NCI-H2107 (cell line): Measurements from ENCODE around the gene TCF25.

Source experiments
- DNase-seq: peaks from one replicate; lab custom pipeline; 2025; lab: John Stamatoyannopoulos, UW

Gene TCF25

GRCh38 chr16:89880477-89881367 lies 7.3 kb downstream of the TCF25 start:
- peak; percentile 57 for DNase-seq

DNA sequence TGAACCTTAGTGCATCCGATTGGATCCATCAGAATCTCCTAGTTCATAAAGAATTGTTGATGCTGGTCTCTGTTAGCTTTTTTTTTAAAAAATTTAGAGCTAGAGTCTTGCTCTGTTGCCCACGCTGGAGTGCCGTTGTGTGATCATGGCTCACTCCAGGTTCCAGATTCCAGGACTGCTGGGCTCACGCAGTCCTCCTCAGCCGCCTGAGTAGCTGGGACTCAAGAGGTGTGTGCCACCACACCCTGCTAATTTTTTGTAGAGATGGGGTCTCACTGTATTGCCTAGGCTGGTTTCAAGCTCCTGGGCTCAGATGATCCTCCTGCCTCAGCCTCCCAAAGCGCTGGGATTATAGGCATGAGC lies 8.0 kb downstream of the TCF25 start:
- no peak for DNase-seq

- no peak for DNase-seq
Observed at GRCh38 chr16:89883346-89884040, 10.1 kb downstream of the TCF25 start.

- DNase-seq = no peak
Observed at GRCh38 chr16:89884041-89884421, 10.6 kb downstream of the TCF25 start.

DNA sequence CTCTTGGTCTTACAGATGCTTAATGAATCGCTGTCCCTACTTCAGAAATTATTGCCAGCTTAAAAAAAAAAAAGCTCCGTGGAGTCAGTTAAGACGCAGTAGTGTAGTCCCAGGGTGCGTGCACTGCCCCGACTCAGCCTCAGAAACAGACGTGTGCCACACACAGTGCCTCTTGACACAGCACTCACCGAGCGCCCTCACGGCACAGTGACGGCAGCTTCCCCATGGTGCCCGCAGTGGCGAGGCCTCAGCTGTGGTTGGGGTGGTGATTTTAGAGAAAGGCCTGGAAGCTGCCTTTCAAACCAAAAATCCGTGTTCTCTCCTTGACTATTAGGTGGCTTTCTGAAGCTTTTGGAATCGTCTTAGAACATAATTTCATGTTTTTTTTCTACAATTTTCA lies 13.9 kb downstream of the TCF25 start:
- no peak for DNase-seq

DNA sequence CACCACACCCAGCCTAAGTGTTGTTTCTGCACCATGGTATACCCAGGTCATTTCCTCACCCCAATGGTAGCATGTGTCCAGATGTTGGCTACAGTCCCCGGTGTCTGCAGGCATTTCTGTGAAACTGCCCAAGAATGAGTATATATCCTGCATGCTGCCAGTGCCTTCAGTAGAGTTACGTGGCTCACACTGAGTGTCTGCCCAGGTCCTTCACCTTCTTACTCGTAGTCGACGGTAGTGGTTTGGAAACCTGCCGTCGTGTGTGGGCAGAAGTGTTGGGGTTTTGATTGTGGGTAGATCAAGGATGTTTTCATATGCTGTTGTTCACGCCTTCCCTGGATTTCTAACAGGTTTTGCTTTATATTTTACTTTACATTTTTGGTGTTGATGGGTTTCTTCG lies 16.8 kb downstream of the TCF25 start:
- DNase-seq = no peak

DNA sequence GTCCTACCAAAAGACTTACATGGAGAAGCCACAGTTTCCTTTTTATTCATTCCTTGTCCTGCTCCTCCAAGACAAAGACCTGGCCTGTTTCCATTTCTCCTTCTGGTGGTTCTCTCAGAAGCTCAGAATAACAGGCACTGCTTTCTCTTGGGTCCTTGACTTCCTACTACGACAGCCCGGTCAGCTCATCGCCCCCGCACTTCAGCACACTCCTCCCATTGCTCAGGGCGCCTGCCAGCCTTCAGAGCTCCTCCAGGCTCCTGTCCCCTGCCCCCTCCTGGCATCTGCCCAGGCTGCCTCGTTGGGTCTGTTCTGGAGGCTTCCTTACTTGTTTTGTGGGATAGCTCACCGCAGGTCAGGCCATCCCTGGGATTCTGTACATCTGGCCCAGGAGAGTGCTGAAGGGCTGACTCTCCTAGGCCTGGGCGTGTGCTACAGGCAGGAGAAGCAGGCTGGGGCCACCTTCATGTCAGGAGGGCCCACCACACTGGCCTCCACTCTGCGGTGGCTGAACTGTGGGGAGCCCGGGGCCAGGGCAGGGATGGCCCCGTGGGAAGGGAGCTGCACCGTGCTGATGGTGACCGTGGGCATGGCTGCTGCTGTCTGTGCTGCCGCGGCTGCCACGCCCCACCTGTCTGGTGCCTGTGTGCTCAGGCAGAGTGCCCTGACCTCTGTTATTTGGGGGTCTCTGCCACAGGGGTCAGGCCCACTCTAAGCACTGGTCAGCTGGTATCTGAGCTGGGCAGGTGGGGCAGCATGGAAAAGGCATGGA lies 17.7 kb downstream of the TCF25 start:
- DNase-seq = no peak

DNA sequence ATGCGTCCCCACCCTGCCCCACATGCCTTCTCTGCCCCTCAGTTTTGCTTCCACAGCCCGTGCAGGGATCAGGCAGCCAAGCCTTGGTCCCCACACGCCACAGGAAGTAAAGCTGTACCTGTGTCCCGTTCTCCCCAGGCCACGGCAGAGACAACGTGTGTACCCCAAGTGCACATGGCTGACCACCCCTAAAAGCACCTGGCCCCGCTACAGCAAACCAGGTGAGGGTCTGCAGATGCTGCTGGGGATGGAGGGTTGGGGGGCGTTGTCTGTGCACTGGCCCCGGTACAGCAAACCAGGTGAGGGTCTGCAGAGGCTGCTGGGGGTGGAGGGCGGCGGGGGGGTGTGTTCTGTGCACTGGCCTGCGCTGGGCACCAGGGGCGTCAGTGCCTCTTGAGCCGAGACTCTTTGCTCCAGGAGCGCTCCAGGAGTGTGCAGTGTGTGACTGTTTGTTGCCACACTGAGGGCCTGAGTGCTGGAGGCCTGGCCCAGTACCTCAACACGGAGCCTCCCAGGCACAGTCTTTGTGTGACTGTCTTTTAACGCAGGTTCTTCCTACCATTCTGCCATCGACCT lies 18.8 kb downstream of the TCF25 start:
- no peak for DNase-seq

DNA sequence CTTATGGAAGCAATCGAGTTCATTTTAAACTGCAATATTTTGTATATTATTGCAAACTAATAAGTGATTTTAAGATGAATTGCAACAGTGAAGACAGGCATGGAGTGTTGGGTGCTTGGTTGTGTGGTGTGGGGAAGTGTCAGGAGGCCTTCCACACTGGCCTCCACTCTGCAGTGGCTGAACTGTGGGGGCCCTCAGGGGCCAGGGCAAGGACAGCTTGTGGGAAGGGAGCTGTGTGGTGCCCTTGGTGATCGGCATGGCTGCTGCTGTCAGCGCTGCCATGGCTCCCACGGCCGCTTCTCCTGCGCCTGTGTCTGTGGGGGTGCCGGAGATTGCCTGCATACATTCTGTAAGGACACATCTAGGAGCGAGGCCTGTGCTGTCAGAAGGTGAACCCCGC lies 19.2 kb downstream of the TCF25 start:
- no peak for DNase-seq

GRCh38 chr16:89893642-89894548 lies 20.5 kb downstream of the TCF25 start:
- DNase-seq = no peak

GRCh38 chr16:89895482-89896250 lies 22.3 kb downstream of the TCF25 start:
- no peak for DNase-seq

GRCh38 chr16:89897204-89897603 lies 23.8 kb downstream of the TCF25 start:
- no peak for DNase-seq

DNA sequence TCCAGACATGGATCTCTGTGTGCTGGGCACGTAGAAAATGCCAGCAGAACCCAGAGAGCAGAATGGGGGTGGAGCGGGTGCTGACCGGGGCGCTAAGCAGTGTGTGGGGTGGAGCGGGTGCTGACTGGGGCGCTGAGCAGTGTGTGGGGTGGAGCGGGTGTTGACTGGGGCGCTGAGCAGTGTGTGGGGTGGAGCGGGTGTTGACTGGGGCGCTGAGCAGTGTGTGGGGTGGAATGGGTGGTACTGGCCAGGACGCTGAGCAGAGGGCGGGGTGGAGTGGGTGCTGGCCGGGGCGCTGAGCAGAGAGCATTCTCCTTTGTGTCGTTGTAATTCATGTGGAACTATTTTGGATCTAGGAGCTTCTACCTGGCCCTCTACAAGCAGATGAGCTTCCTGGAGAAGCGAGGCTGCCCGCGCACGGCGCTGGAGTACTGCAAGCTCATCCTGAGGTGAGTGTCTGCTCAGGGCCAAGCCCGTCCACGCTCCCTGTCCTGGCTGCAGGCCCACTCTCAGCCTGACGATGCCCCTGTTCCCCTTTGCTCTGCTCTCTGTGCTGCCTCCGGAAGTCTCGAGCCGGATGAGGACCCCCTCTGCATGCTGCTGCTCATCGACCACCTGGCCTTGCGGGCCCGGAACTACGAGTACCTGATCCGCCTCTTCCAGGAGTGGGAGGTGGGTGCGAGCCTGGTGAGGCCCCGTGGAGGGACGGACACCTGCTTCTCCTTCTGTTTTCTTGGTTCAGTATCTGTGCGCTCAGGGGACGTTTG lies 25.0 kb downstream of the TCF25 start:
- no peak for DNase-seq

- DNase-seq = no peak
Observed at GRCh38 chr16:89899879-89900481, 26.6 kb downstream of the TCF25 start.

- no peak for DNase-seq
Observed at GRCh38 chr16:89900885-89901284, 27.5 kb downstream of the TCF25 start.

- DNase-seq = no peak
Observed at GRCh38 chr16:89902980-89903379, 29.6 kb downstream of the TCF25 start.

GRCh38 chr16:89903908-89904515 lies 30.6 kb downstream of the TCF25 start:
- DNase-seq = no peak

- DNase-seq = no peak
Observed at GRCh38 chr16:89904606-89905510, 31.5 kb downstream of the TCF25 start.
